Loucy (cell line): ENCODE results near the gene HOPX.
A peak's percentile ranks its signal among the peaks of the same experiment; 100 is the strongest.

ENCODE experiments used
- H2AFZ ChIP-seq: fragments of 200-600 bp; sonication (generic); 2 replicates; pipeline ENCODE4 v1.6.0; 2016; ENCODE audit warnings: antibody characterized with exemption, mild to moderate bottlenecking, low read length, moderate library complexity
- H3F3A ChIP-seq: fragments of 200-600 bp; 2 replicates; pipeline ENCODE4 v1.6.0; 2016; ENCODE audit warnings: antibody characterized with exemption, low read depth, mild to moderate bottlenecking
- H3K27me3 ChIP-seq: fragments of 200-600 bp; sonication (generic); 2 replicates; pipeline ENCODE4 v1.6.1; 2014; ENCODE audit warnings: low read length, mild to moderate bottlenecking; ENCODE audit not compliant: insufficient read depth, poor library complexity, severe bottlenecking
- H3K36me3 ChIP-seq: fragments of 200-600 bp; sonication (generic); 2 replicates; pipeline ENCODE4 v1.6.1; 2016; ENCODE audit warnings: low read length; ENCODE audit not compliant: insufficient read depth
- H3K4me1 ChIP-seq: fragments of 200-600 bp; sonication (generic); 2 replicates; pipeline ENCODE4 v1.5.1; 2014; ENCODE audit warnings: low read length, mild to moderate bottlenecking; ENCODE audit not compliant: insufficient read depth, poor library complexity, severe bottlenecking
- H3K4me2 ChIP-seq: fragments of 200-600 bp; sonication (generic); 2 replicates; pipeline ENCODE4 v1.6.0; 2014; ENCODE audit warnings: antibody characterized with exemption, low read length, low read depth, mild to moderate bottlenecking; ENCODE audit not compliant: poor library complexity, severe bottlenecking
- H3K4me3 ChIP-seq: fragments of 200-600 bp; sonication (generic); 2 replicates; pipeline ENCODE4 v1.5.1; 2014; ENCODE audit warnings: low read length, mild to moderate bottlenecking, mixed read lengths; ENCODE audit not compliant: poor library complexity, severe bottlenecking
- H3K79me2 ChIP-seq: fragments of 200-600 bp; sonication (generic); 2 replicates; pipeline ENCODE4 v1.6.1; 2014; ENCODE audit warnings: low read length; ENCODE audit not compliant: insufficient read depth
- H3K9ac ChIP-seq: fragments of 200-600 bp; sonication (generic); 2 replicates; pipeline ENCODE4 v1.6.0; 2014; ENCODE audit warnings: mild to moderate bottlenecking, low read depth, low read length, moderate library complexity; ENCODE audit not compliant: poor library complexity, severe bottlenecking
- H3K9me2 ChIP-seq: fragments of 200-600 bp; sonication (generic); replicated peaks from 2 replicates; pipeline ENCODE4 v1.6.1; 2016; ENCODE audit warnings: low read depth, low read length, mixed read lengths
- H3K9me3 ChIP-seq: fragments of 200-600 bp; sonication (generic); 2 replicates; pipeline ENCODE4 v1.6.1; 2014; ENCODE audit warnings: mild to moderate bottlenecking, antibody characterized with exemption, low read length, low read depth; ENCODE audit not compliant: insufficient read depth
- H4K20me1 ChIP-seq: fragments of 200-600 bp; sonication (generic); 2 replicates; pipeline ENCODE4 v1.6.0; 2014; ENCODE audit warnings: antibody characterized with exemption, low read length, mild to moderate bottlenecking; ENCODE audit not compliant: insufficient read depth, poor library complexity, severe bottlenecking
- EZH2phosphoT487 ChIP-seq: fragments of 200-600 bp; IDR thresholded peaks from 2 replicates; pipeline ENCODE4 v1.6.1; 2018; ENCODE audit warnings: antibody characterized with exemption, mild to moderate bottlenecking, moderate library complexity, borderline replicate concordance
- TF ChIP-seq, protein P1 (sequence below): fragments of 200-600 bp; sonication (generic); conservative IDR thresholded peaks from 2 replicates; pipeline ENCODE4 v1.5.1; 2014; ENCODE audit warnings: mild to moderate bottlenecking, antibody characterized with exemption, low read length

The HOPX gene

DNA sequence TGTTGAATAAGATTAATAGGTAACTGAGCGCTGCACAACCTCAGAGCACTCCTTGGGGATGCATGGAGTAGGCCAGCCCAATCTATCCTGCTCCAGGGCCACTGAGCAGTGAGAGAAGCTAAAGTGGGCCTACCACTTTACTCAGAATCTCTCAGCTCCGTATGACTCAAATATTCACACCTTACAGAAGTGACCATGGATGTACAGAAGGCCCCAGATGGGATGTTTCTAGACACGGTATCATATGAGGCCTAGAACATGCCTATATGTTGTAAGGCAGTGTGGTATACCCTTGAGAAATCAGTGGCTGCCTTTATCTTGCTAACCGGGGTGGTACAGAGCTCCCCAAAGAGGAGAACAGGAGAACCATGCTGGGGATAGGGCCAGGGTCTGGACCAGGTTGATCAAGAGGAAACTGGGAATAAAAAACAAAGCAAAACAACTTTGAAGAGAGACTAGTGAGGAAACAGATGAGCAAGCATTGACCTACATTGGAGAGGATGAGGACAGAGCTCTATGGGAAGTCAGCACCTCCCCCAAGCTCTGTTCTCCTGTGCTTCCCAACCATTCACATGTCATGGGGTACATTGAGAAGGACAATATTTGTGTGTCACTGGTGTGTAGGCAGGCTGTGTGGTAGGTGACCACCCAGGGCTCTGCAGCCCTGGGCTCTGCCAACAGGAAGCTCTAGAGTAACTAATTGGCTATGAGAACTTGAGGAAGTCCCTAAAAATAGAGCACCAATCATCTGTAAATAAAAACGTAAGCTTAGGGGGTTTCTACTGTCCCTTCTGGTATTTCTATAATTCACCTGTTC lies 31.4 kb downstream of the HOPX start:
- Histone ChIP-seq H3K4me1 (peaks cover 58% of the 10 kb centered on the region), H3K4me3 (no peak overlapping the region), H3K36me3 (no peaks in the 10 kb centered on the region), H2AFZ (peak overlapping the region; percentile 44), H3K9ac (no peak overlapping the region), H3K9me3 (peaks cover 7% of the 10 kb centered on the region), H3K27me3 (no peaks in the 10 kb centered on the region), H3F3A (peaks cover 3% of the 10 kb centered on the region; the same call in 1 of the 2 replicates), H4K20me1 (no peaks in the 10 kb centered on the region), H3K79me2 (no peaks in the 10 kb centered on the region), H3K9me2 (no peaks in the 10 kb centered on the region), H3K4me2 (peak overlapping the region; percentile 43)
- no peak for TF ChIP-seq EZH2phosphoT487
- TF ChIP-seq, protein P1, sequence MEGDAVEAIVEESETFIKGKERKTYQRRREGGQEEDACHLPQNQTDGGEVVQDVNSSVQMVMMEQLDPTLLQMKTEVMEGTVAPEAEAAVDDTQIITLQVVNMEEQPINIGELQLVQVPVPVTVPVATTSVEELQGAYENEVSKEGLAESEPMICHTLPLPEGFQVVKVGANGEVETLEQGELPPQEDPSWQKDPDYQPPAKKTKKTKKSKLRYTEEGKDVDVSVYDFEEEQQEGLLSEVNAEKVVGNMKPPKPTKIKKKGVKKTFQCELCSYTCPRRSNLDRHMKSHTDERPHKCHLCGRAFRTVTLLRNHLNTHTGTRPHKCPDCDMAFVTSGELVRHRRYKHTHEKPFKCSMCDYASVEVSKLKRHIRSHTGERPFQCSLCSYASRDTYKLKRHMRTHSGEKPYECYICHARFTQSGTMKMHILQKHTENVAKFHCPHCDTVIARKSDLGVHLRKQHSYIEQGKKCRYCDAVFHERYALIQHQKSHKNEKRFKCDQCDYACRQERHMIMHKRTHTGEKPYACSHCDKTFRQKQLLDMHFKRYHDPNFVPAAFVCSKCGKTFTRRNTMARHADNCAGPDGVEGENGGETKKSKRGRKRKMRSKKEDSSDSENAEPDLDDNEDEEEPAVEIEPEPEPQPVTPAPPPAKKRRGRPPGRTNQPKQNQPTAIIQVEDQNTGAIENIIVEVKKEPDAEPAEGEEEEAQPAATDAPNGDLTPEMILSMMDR = no peak

DNA sequence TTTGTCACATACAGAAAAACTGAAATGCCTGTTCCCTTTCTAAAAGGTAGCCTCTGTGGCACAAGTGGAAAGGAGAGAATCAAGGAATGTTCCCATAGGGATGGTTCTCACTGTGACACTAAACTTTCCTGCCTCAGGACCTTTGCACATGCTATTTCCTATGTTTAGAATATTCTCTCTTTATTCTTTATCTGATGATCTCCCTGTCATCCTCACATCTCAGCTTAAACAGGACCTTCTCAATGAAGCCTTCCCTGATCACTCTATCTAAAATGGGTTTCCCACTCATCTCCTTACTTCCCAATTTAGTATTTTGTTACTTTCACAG lies 32.3 kb downstream of the HOPX start:
- Histone ChIP-seq H3K4me3 (no peak overlapping the region), H3K36me3 (no peaks in the 10 kb centered on the region), H2AFZ (no peak overlapping the region), H3K4me1 (peaks cover 49% of the 10 kb centered on the region), H3K79me2 (no peaks in the 10 kb centered on the region), H3K27me3 (no peaks in the 10 kb centered on the region), H4K20me1 (no peaks in the 10 kb centered on the region), H3K9me3 (peaks cover 7% of the 10 kb centered on the region), H3K9ac (no peak overlapping the region), H3F3A (peaks cover 3% of the 10 kb centered on the region; the same call in 1 of the 2 replicates), H3K9me2 (no peaks in the 10 kb centered on the region), H3K4me2 (no peak overlapping the region)
- TF ChIP-seq EZH2phosphoT487 = no peak
- TF ChIP-seq, protein P1 = no peak

DNA sequence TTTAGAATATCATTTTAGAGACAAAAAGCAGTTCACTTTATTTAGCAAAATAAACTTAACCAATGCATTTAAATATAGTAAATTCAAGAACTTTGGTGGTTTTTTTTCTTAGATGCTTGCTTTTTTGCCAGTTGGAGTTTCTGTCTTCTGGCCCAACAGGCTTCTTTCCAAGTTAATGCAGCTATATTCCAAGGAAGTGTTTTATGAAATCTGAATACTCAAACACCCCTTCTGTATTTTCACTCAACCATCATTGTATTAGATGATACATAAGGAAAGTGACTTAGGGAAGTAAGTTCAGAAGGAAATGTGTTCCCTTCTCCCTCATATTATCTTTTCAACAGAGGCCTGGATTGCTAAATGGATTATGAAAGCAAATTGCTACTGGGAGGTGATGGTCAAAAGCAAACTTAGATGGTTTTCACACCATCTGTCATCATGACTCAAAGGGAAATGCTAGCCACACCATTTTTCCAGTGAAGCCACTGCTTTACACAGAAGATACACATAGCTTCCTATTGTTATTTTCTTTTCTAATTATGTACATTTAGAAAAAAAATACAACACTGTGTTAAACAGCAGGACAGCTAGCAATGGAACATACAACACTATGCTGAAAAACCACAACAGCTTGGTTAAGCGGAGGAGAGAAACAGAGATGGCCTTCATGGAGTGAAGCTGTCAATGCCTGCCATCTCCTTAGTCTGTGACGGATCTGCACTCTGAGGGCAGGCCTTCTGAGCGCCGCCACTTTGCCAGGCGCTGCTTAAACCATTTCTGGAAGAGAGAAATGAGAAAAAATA lies 32.9 kb downstream of the HOPX start:
- Histone ChIP-seq H3K27me3 (no peaks in the 10 kb centered on the region), H3F3A (peaks cover 2% of the 10 kb centered on the region; the same call in 1 of the 2 replicates), H3K4me3 (no peak overlapping the region), H3K9me2 (no peaks in the 10 kb centered on the region), H2AFZ (no peak overlapping the region; the same call in 1 of the 2 replicates), H3K9ac (no peak overlapping the region), H3K9me3 (peaks cover 7% of the 10 kb centered on the region), H3K79me2 (no peaks in the 10 kb centered on the region), H3K36me3 (no peaks in the 10 kb centered on the region), H3K4me2 (no peak overlapping the region), H3K4me1 (peaks cover 43% of the 10 kb centered on the region), H4K20me1 (no peaks in the 10 kb centered on the region)
- TF ChIP-seq, protein P1 = no peak
- no peak for TF ChIP-seq EZH2phosphoT487
